Neuron (in vitro differentiated cells): ENCODE results near the gene SNCAIP.
"Not testable (repeated sequence)": the region's sequence is repeated elsewhere in the genome, so short reads cannot be mapped to it uniquely, and the experiment has no call there.

ENCODE experiments used
- H2AFZ ChIP-seq: one replicate; pipeline ENCODE4 v1.6.1; 2013; ENCODE audit warnings: low read depth, mild to moderate bottlenecking, inconsistent platforms, low read length, moderate library complexity
- H3K27me3 ChIP-seq: one replicate; pipeline ENCODE4 v1.6.1; 2013; ENCODE audit warnings: low read length; ENCODE audit not compliant: insufficient read depth
- H3K36me3 ChIP-seq: one replicate; pipeline ENCODE4 v1.6.1; 2013; ENCODE audit warnings: low read length; ENCODE audit not compliant: insufficient read depth
- H3K4me1 ChIP-seq: one replicate; pipeline ENCODE4 v1.6.1; 2013; ENCODE audit warnings: low read length; ENCODE audit not compliant: insufficient read depth
- H3K4me3 ChIP-seq: 2 replicates; pipeline ENCODE4 v1.5.1; 2013; ENCODE audit warnings: mild to moderate bottlenecking, low read length, moderate library complexity
- H3K9me3 ChIP-seq: one replicate; pipeline ENCODE4 v1.6.1; 2013; ENCODE audit warnings: low read length

The SNCAIP gene

DNA sequence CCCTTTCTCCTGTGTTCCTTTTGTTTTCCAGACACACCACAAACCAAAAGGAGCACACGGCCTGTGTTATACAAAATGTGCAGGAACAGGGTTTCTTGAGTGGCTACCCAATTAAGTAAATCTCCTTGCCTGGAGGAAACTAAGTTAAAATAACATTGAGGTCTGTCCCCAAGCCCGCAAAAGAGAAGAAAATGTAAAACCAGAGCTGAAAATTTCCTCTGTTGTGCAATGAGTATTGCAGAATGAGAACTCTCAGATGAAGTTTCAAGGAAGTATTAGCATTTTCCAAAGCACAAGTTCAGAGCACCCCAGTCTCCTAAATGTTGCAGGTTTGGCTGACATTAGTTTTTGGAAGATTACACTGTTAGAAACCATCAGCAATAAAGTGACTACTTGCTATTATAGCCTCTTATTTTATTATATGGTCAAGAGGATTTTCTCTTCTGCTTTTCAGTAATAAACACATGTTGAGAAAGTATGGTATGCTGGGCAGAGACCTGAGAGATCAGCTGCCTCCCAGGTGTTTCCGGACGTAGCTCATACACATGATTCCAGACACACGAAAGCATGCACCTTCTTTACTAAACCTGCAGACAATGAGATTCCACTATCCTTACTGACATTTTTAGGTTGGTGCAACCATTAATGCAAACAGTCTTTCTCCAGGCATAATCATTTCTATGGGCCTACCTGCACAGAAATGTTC is 161.3 kb downstream of the SNCAIP start:
- H3K36me3 ChIP-seq = no peaks in the 10 kb centered on the region
- no peaks in the 10 kb centered on the region for H3K9me3 ChIP-seq
- no peaks in the 10 kb centered on the region for H3K4me1 ChIP-seq
- H3K27me3 ChIP-seq = peaks cover 2% of the 10 kb centered on the region
- H3K4me3 ChIP-seq = no peak overlapping the region
- no peak overlapping the region for H2AFZ ChIP-seq

GRCh38 chr5:122473941-122474340 is 161.9 kb downstream of the SNCAIP start:
- no peak overlapping the region for H2AFZ ChIP-seq

DNA sequence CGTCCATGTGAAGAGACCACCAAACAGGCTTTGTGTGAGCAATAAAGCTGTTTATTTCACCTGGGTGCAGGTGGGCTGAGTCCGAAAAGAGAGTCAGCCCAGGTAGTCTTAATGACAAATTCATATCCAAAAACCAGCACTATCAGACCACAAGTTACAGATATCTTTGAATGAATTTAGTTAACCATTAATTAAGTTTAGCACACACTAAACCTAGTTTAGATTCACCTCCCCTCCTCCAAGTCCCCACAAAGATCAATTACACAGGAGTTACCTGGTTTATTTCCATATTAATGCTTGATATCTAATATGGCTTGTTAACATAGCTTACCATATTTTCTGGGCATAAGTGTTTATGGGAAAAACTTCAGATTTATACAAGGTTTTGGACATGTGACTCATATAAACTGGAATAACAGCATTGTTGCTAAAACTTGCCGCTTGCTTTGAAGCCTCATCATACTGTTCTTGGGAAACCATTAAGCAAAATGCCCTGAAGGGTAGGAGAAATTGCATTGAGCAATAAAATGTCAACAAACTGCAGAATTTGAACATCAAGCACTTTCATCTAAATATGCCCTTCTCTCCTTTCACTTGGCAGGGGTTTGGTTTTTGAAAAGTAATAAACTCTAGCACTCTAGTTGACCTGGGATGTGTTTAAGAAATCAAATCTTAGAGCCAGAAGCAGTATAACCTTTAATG is 166.9 kb downstream of the SNCAIP start:
- Histone ChIP-seq H3K4me3 (no peak overlapping the region), H3K9me3 (no peaks in the 10 kb centered on the region), H3K36me3 (no peaks in the 10 kb centered on the region), H2AFZ (no peak overlapping the region), H3K4me1 (no peaks in the 10 kb centered on the region), H3K27me3 (no peaks in the 10 kb centered on the region)

More at GRCh38 chr5:122473941-122474340, 161.9 kb downstream of the SNCAIP start:
- H3K4me1 ChIP-seq = no peaks in the 10 kb centered on the region
- H3K9me3 ChIP-seq = no peaks in the 10 kb centered on the region
- no peaks in the 10 kb centered on the region for H3K36me3 ChIP-seq
- no peak overlapping the region for H3K4me3 ChIP-seq
- H3K27me3 ChIP-seq = peaks cover 2% of the 10 kb centered on the region

DNA sequence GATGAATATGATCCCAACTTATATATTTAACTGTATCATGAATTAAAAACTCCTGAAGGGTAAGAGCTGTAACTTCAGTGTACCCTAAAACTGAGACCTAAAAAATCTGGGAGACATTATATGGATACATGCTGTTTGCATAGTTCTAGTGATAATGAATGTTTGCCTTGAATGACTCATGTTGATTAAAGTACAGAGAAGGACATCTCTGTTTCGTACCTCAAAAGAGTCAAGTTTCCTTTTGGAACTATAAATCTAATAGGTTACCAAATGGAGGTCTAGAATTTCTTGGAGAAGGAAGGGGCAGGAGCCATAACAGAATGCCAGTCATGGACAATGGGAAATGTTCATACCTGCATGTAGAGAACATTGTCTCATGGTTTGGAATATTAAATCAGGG is 168.1 kb downstream of the SNCAIP start:
- Histone ChIP-seq H3K4me3 (no peak overlapping the region), H3K36me3 (no peaks in the 10 kb centered on the region), H3K27me3 (no peaks in the 10 kb centered on the region), H2AFZ (no peak overlapping the region), H3K9me3 (no peaks in the 10 kb centered on the region), H3K4me1 (no peaks in the 10 kb centered on the region)

GRCh38 chr5:122484103-122484502 is 172.1 kb downstream of the SNCAIP start:
- no peaks in the 10 kb centered on the region for H3K9me3 ChIP-seq
- H3K36me3 ChIP-seq = no peaks in the 10 kb centered on the region
- no peaks in the 10 kb centered on the region for H3K4me1 ChIP-seq
- H3K27me3 ChIP-seq = no peaks in the 10 kb centered on the region
- H3K4me3 ChIP-seq = no peak overlapping the region
- H2AFZ ChIP-seq = no peak overlapping the region

DNA sequence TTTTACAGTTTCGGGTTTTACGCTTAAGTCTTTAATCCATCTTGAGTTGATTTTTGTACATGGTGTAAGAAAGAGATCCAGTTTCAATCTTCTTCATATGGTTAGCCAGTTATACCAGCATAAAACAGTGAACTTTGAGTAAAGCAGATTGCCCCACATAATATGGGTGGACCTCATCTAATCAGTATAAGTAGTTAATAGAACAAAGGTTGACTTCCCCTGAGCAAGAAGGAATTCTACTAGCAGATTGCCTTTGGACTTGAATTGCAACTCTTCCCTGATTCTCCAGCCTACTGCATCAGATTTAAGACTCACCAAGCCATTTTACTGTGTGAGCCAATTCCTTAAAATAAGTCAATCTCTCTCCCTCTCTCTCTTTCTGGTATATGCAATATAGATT is 173.2 kb downstream of the SNCAIP start:
- Histone ChIP-seq H2AFZ (no peak overlapping the region), H3K4me3 (no peak overlapping the region), H3K4me1 (no peaks in the 10 kb centered on the region), H3K27me3 (no peaks in the 10 kb centered on the region), H3K36me3 (no peaks in the 10 kb centered on the region), H3K9me3 (no peaks in the 10 kb centered on the region)

DNA sequence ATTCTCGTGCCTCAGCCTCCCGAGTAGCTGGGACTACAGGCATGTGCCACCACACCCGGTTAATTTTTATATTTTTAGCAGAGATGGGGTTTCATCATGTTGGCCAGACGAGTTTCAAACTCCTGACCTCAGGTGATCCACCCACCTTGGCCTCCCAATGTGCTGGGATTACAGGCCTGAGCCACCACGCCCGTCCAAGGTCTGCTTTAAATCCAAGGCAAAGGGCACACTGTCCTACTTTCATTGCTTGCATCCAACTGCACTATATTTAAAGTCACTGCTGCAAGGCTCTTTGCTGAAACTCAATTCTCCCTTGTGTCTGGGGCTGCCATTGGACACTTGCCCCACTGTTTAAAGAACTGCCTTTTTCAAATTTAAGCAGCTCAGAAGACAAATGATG is 174.6 kb downstream of the SNCAIP start:
- H3K9me3 ChIP-seq, H3K36me3 ChIP-seq, H3K27me3 ChIP-seq, H3K4me3 ChIP-seq, H3K4me1 ChIP-seq, H2AFZ ChIP-seq: not testable (repeated sequence)

GRCh38 chr5:122490718-122491117 is 178.7 kb downstream of the SNCAIP start:
- H3K4me3 ChIP-seq = no peak overlapping the region
- H3K4me1 ChIP-seq = no peaks in the 10 kb centered on the region
- H3K27me3 ChIP-seq = no peaks in the 10 kb centered on the region
- H3K36me3 ChIP-seq = no peaks in the 10 kb centered on the region
- no peak overlapping the region for H2AFZ ChIP-seq
- H3K9me3 ChIP-seq = no peaks in the 10 kb centered on the region

GRCh38 chr5:122492675-122493074 is 180.6 kb downstream of the SNCAIP start:
- H3K36me3 ChIP-seq = no peaks in the 10 kb centered on the region
- no peak overlapping the region for H2AFZ ChIP-seq
- no peak overlapping the region for H3K4me3 ChIP-seq
- H3K4me1 ChIP-seq = no peaks in the 10 kb centered on the region
- H3K9me3 ChIP-seq = no peaks in the 10 kb centered on the region
- no peaks in the 10 kb centered on the region for H3K27me3 ChIP-seq

- no peaks in the 10 kb centered on the region for H3K9me3 ChIP-seq
- no peak overlapping the region for H3K4me3 ChIP-seq
- H3K36me3 ChIP-seq = no peaks in the 10 kb centered on the region
- H3K4me1 ChIP-seq = no peaks in the 10 kb centered on the region
- no peaks in the 10 kb centered on the region for H3K27me3 ChIP-seq
- no peak overlapping the region for H2AFZ ChIP-seq
Measured at GRCh38 chr5:122493091-122494021, 181.3 kb downstream of the SNCAIP start.

DNA sequence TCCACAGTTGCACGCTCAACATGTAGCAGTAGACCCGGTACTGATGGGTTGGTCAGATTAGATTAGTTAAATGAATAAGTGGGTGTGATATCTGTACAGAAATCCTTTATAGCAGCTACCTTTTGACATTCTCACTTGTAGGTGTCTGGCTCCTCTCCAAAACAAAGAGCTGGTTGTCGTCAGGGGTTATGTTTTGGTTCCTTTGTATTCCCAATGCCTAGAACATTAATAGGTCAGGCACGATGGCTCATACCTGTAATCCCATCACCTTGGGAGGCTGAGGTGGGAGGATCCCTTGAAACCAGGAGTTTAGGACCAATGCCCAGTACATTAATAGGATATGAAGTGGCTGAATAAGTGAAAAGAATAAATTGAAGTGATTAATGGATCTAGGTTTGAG is 182.1 kb downstream of the SNCAIP start:
- no peak overlapping the region for H3K4me3 ChIP-seq
- no peaks in the 10 kb centered on the region for H3K4me1 ChIP-seq
- H3K9me3 ChIP-seq = no peaks in the 10 kb centered on the region
- no peaks in the 10 kb centered on the region for H3K27me3 ChIP-seq
- H2AFZ ChIP-seq = no peak overlapping the region
- no peaks in the 10 kb centered on the region for H3K36me3 ChIP-seq

DNA sequence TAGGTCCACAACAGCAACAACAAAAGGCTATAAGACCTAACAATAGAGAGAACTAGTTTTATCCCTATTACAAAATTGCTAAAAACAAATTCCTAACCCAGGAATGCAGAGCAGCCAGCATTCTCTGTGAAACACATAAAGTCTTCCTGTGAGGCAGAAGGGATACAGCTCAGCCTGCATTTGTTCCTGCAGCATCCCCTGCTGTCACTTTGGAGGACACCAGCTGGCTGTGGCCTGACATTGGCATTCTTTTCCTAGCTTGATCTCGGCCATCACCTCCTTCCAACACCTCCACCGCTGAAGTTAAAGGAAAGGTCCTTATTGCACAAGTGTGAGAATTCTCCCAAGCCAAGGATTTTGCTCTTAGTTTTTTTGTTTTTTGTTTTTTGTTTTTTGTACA is 186.1 kb downstream of the SNCAIP start:
- no peaks in the 10 kb centered on the region for H3K9me3 ChIP-seq
- peaks cover 3% of the 10 kb centered on the region for H3K4me1 ChIP-seq
- no peaks in the 10 kb centered on the region for H3K27me3 ChIP-seq
- H2AFZ ChIP-seq = no peak overlapping the region
- H3K4me3 ChIP-seq = no peak overlapping the region
- H3K36me3 ChIP-seq = no peaks in the 10 kb centered on the region

DNA sequence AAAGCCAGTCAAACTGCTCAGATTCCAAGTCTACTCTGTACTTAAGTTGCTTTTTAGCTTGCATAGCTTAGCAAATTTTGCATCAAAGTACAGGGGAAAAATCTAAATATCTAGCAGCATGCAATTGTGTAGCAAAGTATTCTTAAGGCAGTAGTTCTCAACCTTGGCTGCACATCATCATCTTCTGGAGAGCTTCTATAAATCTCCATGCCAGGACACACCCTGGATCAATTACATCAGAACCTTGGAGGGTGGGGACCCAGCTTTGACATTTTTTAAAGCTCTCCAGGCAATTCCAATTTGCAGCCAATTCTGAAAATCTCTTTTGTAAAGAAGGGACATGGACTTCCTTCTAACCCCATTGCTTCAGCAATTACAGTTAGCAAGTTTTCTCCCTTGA is 187.5 kb downstream of the SNCAIP start:
- no peaks in the 10 kb centered on the region for H3K36me3 ChIP-seq
- H3K4me3 ChIP-seq = no peak overlapping the region
- no peaks in the 10 kb centered on the region for H3K9me3 ChIP-seq
- no peak overlapping the region for H2AFZ ChIP-seq
- no peaks in the 10 kb centered on the region for H3K27me3 ChIP-seq
- peaks cover 3% of the 10 kb centered on the region for H3K4me1 ChIP-seq
